ENCODE measurements around the gene UTP25.

The UTP25 gene

GRCh38 chr1:209805875-209806760 lies 21.7 kb upstream of the UTP25 start, which contains the start of gene IRF6:
Gene IRF6, minus strand, starts transcription at chr1:209806142. Its CDS starts 4,729 bp downstream, at chr1:209801413.
- no peak for DNase-seq (ENCODE audit: low spot score)

- no peak for DNase-seq (ENCODE audit: low spot score)
Measured at GRCh38 chr1:209807509-209807908, 20.3 kb upstream of the UTP25 start.

GRCh38 chr1:209808059-209808581 lies 19.7 kb upstream of the UTP25 start:
- peak; percentile 37 for DNase-seq (ENCODE audit: low spot score)

- no peak for DNase-seq (ENCODE audit: low spot score)
Measured at GRCh38 chr1:209809611-209810010, 18.2 kb upstream of the UTP25 start.

- no peak for DNase-seq (ENCODE audit: low spot score)
Measured at GRCh38 chr1:209810783-209811182, 17.0 kb upstream of the UTP25 start.

GRCh38 chr1:209813902-209814301 lies 13.9 kb upstream of the UTP25 start:
- no peak for DNase-seq (ENCODE audit: low spot score)

GRCh38 chr1:209815490-209815889 lies 12.3 kb upstream of the UTP25 start:
- DNase-seq (ENCODE audit: low spot score): no peak

GRCh38 chr1:209815931-209816341 lies 11.8 kb upstream of the UTP25 start:
- no peak for DNase-seq (ENCODE audit: low spot score)

- DNase-seq (ENCODE audit: low spot score): no peak
Measured at GRCh38 chr1:209816923-209817322, 10.8 kb upstream of the UTP25 start.

- no peak for DNase-seq (ENCODE audit: low spot score)
Measured at GRCh38 chr1:209817691-209818090, 10.1 kb upstream of the UTP25 start.

- no peak for DNase-seq (ENCODE audit: low spot score)
Measured at GRCh38 chr1:209819058-209819457, 8.7 kb upstream of the UTP25 start.

- DNase-seq (ENCODE audit: low spot score): no peak
Measured at GRCh38 chr1:209820986-209821385, 6.8 kb upstream of the UTP25 start.

GRCh38 chr1:209822706-209823105 lies 5.1 kb upstream of the UTP25 start:
- DNase-seq (ENCODE audit: low spot score): no peak

- DNase-seq (ENCODE audit: low spot score): peak; percentile 77
Measured at GRCh38 chr1:209823143-209824041, 4.4 kb upstream of the UTP25 start.

- no peak for DNase-seq (ENCODE audit: low spot score)
Measured at GRCh38 chr1:209825591-209826434, 2.0 kb upstream of the UTP25 start.

- peak; percentile 68 for DNase-seq (ENCODE audit: low spot score)
Measured at GRCh38 chr1:209829716-209830115, 1.9 kb downstream of the UTP25 start.

GRCh38 chr1:209830722-209831121 lies 3.0 kb downstream of the UTP25 start:
- DNase-seq (ENCODE audit: low spot score): no peak

- peak; percentile 67 for DNase-seq (ENCODE audit: low spot score)
Measured at GRCh38 chr1:209831615-209832014, 3.8 kb downstream of the UTP25 start.

GRCh38 chr1:209835782-209836298 lies 8.1 kb downstream of the UTP25 start:
- no peak for DNase-seq (ENCODE audit: low spot score)

- DNase-seq (ENCODE audit: low spot score): no peak
Measured at GRCh38 chr1:209837671-209838070, 9.9 kb downstream of the UTP25 start.

GRCh38 chr1:209838537-209838936 lies 10.8 kb downstream of the UTP25 start:
- DNase-seq (ENCODE audit: low spot score): no peak
